HG03460 (cell line): ENCODE results near the gene KCNQ1OT1.

ENCODE experiments used
- ATAC-seq: cut with Tn5 transposase; IDR thresholded peaks from one replicate; pipeline ENCODE4 v1.9.1; 2021; ENCODE audit not compliant: unreplicated experiment

The KCNQ1OT1 gene

GRCh38 chr11:2688381-2689231 is 11.2 kb downstream of the KCNQ1OT1 start:
- no peak for ATAC-seq

- ATAC-seq, result no peak
These were observed 12.0 kb downstream of the KCNQ1OT1 start for GRCh38 chr11:2687782-2688191.

GRCh38 chr11:2687223-2687530 is 12.6 kb downstream of the KCNQ1OT1 start:
- no peak for ATAC-seq

- no peak for ATAC-seq
These were observed 13.2 kb downstream of the KCNQ1OT1 start for GRCh38 chr11:2686360-2687222.

- no peak for ATAC-seq
These were observed 14.0 kb downstream of the KCNQ1OT1 start for GRCh38 chr11:2685566-2686359.

- ATAC-seq, result no peak
These were observed 14.7 kb downstream of the KCNQ1OT1 start for GRCh38 chr11:2685051-2685450.

GRCh38 chr11:2684581-2684980 is 15.2 kb downstream of the KCNQ1OT1 start:
- ATAC-seq, result no peak

- no peak for ATAC-seq
These were observed 16.0 kb downstream of the KCNQ1OT1 start for GRCh38 chr11:2683806-2684205.

- ATAC-seq, result no peak
These were observed 18.2 kb downstream of the KCNQ1OT1 start for GRCh38 chr11:2681408-2682145.

GRCh38 chr11:2679011-2679676 is 20.6 kb downstream of the KCNQ1OT1 start:
- no peak for ATAC-seq

GRCh38 chr11:2678396-2678795 is 21.4 kb downstream of the KCNQ1OT1 start:
- no peak for ATAC-seq

GRCh38 chr11:2677127-2677526 is 22.7 kb downstream of the KCNQ1OT1 start:
- peak; percentile 77 for ATAC-seq

- no peak for ATAC-seq
These were observed 24.3 kb downstream of the KCNQ1OT1 start for GRCh38 chr11:2675540-2675939.

GRCh38 chr11:2674658-2675131 is 25.1 kb downstream of the KCNQ1OT1 start:
- ATAC-seq, result no peak

GRCh38 chr11:2673871-2674471 is 25.8 kb downstream of the KCNQ1OT1 start:
- ATAC-seq, result no peak

GRCh38 chr11:2673250-2673610 is 26.6 kb downstream of the KCNQ1OT1 start:
- no peak for ATAC-seq

- no peak for ATAC-seq
These were observed 27.1 kb downstream of the KCNQ1OT1 start for GRCh38 chr11:2672553-2673249.

- no peak for ATAC-seq
These were observed 28.0 kb downstream of the KCNQ1OT1 start for GRCh38 chr11:2671748-2672147.

GRCh38 chr11:2670541-2671100 is 29.2 kb downstream of the KCNQ1OT1 start:
- no peak for ATAC-seq
